GM23338 (cell line): ENCODE data around the gene TIMM10B. TPM values are rescaled to one million over a fixed set of nuclear protein-coding genes. Genes with fewer than 3 reads are reported as not detected.

Experiments
- ATAC-seq: fragments of 200-7000 bp; cut with Tn5 transposase; 3 replicates; pipeline ENCODE4 v1.9.1; 2020
- DNase-seq: peaks from one replicate; pipeline ENCODE4 v3.0.0-alpha.2; 2015; ENCODE audit warnings: low spot score
- H2AFZ ChIP-seq: fragments of 200-600 bp; sonication (generic); 2 replicates; pipeline ENCODE4 v1.8.0; 2016; ENCODE audit warnings: antibody characterized with exemption, mild to moderate bottlenecking, moderate library complexity
- H3F3A ChIP-seq: fragments of 200-600 bp; sonication (generic); replicated peaks from 2 replicates; pipeline ENCODE4 v1.8.0; 2017; ENCODE audit warnings: antibody characterized with exemption, mixed run types, low read depth
- H3K27ac ChIP-seq: fragments of 200-600 bp; sonication (generic); 2 replicates; pipeline ENCODE4 v1.6.1; 2016; ENCODE audit warnings: low read depth
- H3K27me3 ChIP-seq: fragments of 200-600 bp; sonication (generic); 2 replicates; pipeline ENCODE4 v1.8.0; 2016; ENCODE audit warnings: mild to moderate bottlenecking, mixed run types, moderate library complexity; ENCODE audit not compliant: insufficient read depth
- H3K36me3 ChIP-seq: fragments of 200-600 bp; sonication (generic); 2 replicates; pipeline ENCODE4 v1.8.0; 2016; ENCODE audit warnings: mild to moderate bottlenecking; ENCODE audit not compliant: insufficient read depth
- H3K4me1 ChIP-seq: fragments of 200-600 bp; sonication (generic); 2 replicates; pipeline ENCODE4 v1.8.0; 2016; ENCODE audit warnings: mild to moderate bottlenecking, moderate library complexity; ENCODE audit not compliant: insufficient read depth
- H3K4me2 ChIP-seq: fragments of 200-600 bp; sonication (generic); 2 replicates; pipeline ENCODE4 v1.7.1; 2017; ENCODE audit warnings: mixed run types
- H3K4me3 ChIP-seq: fragments of 200-600 bp; sonication (generic); 2 replicates; pipeline ENCODE4 v1.6.1; 2016; ENCODE audit warnings: mixed run types
- H3K79me2 ChIP-seq: fragments of 200-600 bp; sonication (generic); replicated peaks from 2 replicates; pipeline ENCODE4 v1.8.0; 2017; ENCODE audit warnings: mild to moderate bottlenecking; ENCODE audit not compliant: insufficient read depth
- H3K9me2 ChIP-seq: fragments of 200-600 bp; sonication (generic); 2 replicates; pipeline ENCODE4 v1.8.0; 2017; ENCODE audit not compliant: insufficient read depth
- H4K20me1 ChIP-seq: fragments of 200-600 bp; sonication (generic); replicated peaks from 2 replicates; pipeline ENCODE4 v1.8.0; 2017; ENCODE audit warnings: mild to moderate bottlenecking; ENCODE audit not compliant: insufficient read depth
- H3K27ac Mint-ChIP-seq: 2 replicates; pipeline ENCODE4 v1.8.0; 2020; ENCODE audit warnings: inconsistent platforms, mild to moderate bottlenecking, moderate library complexity, mixed read lengths
- H3K27me3 Mint-ChIP-seq: 3 replicates; pipeline ENCODE4 v1.8.0; 2022; ENCODE audit warnings: low read depth, mild to moderate bottlenecking, moderate library complexity, mixed read lengths, inconsistent platforms; ENCODE audit not compliant: insufficient read depth, poor library complexity
- H3K36me3 Mint-ChIP-seq: 3 replicates; pipeline ENCODE4 v1.8.0; 2021; ENCODE audit warnings: low read depth, mild to moderate bottlenecking, inconsistent platforms, moderate library complexity, mixed read lengths
- H3K4me1 Mint-ChIP-seq: 3 replicates; pipeline ENCODE4 v1.8.0; 2020; ENCODE audit warnings: mild to moderate bottlenecking, inconsistent platforms, mixed read lengths
- H3K4me3 Mint-ChIP-seq: 3 replicates; pipeline ENCODE4 v1.8.0; 2021; ENCODE audit warnings: moderate library complexity, mild to moderate bottlenecking, inconsistent platforms, mixed read lengths
- H3K9me3 Mint-ChIP-seq: 3 replicates; pipeline ENCODE4 v1.8.0; 2020; ENCODE audit warnings: moderate library complexity, mild to moderate bottlenecking, inconsistent platforms, mixed read lengths
- CREB1 ChIP-seq: fragments of 250-450 bp; sonication (Bioruptor Pico); IDR thresholded peaks from 2 replicates; pipeline ENCODE4 v1.5.0; 2020; ENCODE audit warnings: low read depth, mild to moderate bottlenecking, moderate library complexity
- EZH2 ChIP-seq: fragments of 200-600 bp; sonication (generic); IDR thresholded peaks from one replicate; pipeline ENCODE4 v1.8.0; 2017; ENCODE audit warnings: antibody characterized with exemption, mild to moderate bottlenecking, low read depth; ENCODE audit not compliant: unreplicated experiment
- EZH2phosphoT487 ChIP-seq: fragments of 200-600 bp; sonication (generic); IDR thresholded peaks from one replicate; pipeline ENCODE4 v1.8.1; 2018; ENCODE audit warnings: antibody characterized with exemption; ENCODE audit not compliant: unreplicated experiment
- JUNB ChIP-seq: IDR thresholded peaks from one replicate; pipeline ENCODE4 v1.6.1; 2016; ENCODE audit warnings: antibody characterized with exemption; ENCODE audit not compliant: unreplicated experiment
- NANOG ChIP-seq: IDR thresholded peaks from 2 replicates; pipeline ENCODE4 v1.6.1; 2016; ENCODE audit warnings: antibody characterized with exemption, borderline replicate concordance
- POLR2AphosphoS5 ChIP-seq: IDR thresholded peaks from 2 replicates; pipeline ENCODE4 v1.6.1; 2016; ENCODE audit warnings: antibody characterized with exemption, low read depth
- STAT1 ChIP-seq: IDR thresholded peaks from one replicate; pipeline ENCODE4 v1.6.1; 2016; ENCODE audit warnings: antibody characterized with exemption; ENCODE audit not compliant: unreplicated experiment
- ZNF114 ChIP-seq: fragments of 250-450 bp; sonication (Bioruptor Pico); IDR thresholded peaks from 2 replicates; pipeline ENCODE4 v1.5.0; 2020; ENCODE audit warnings: mild to moderate bottlenecking, moderate library complexity
- ZNF331 ChIP-seq: fragments of 250-450 bp; sonication (Bioruptor Pico); IDR thresholded peaks from 2 replicates; pipeline ENCODE4 v1.5.0; 2020; ENCODE audit warnings: low read depth, mild to moderate bottlenecking, moderate library complexity
- polyA plus RNA-seq: library from polyadenylated mRNA; unstranded; fragments of >200 nt; fragmentation: Nextera tagmentation; extraction: Ambion mirVana; gene quantifications from 2 replicates; pipeline ENCODE4 v1.2.1, GENCODE V29; 2016
- total RNA-seq: library from RNA; depleted of rRNA; stranded (reverse); fragments of >200 nt; shearing (Covaris generic); gene quantifications from 2 replicates; pipeline ENCODE4 v1.2.3, GENCODE V29; 2014
- TF ChIP-seq, protein P1 (sequence below): IDR thresholded peaks from 2 replicates; pipeline ENCODE4 v1.6.1; 2016; ENCODE audit warnings: antibody characterized with exemption
- TF ChIP-seq, protein P2 (sequence below): fragments of 250-450 bp; sonication (Bioruptor Pico); IDR thresholded peaks from 2 replicates; pipeline ENCODE4 v1.5.0; 2020; ENCODE audit warnings: mild to moderate bottlenecking, moderate library complexity
- TF ChIP-seq, protein P3 (sequence below): IDR thresholded peaks from one replicate; pipeline ENCODE4 v1.6.1; 2018; ENCODE audit warnings: antibody characterized with exemption; ENCODE audit not compliant: unreplicated experiment
- TF ChIP-seq, protein P4 (sequence below), 2 experiments: fragments of 200-600 bp in 1 of 2; sonication (generic) in 1 of 2; conservative IDR thresholded peaks; 2 replicates each; pipeline versions ENCODE4 v1.5.1 to v1.6.1; 2016 to 2017; ENCODE audit warnings: antibody characterized with exemption in 2 of 2, low read depth in 2 of 2, mild to moderate bottlenecking in 2 of 2, moderate library complexity in 1 of 2

The TIMM10B gene
- total and polyA plus RNA-seq, 2 experiments from 2014 or later = 30.8 to 54.2 TPM

DNA sequence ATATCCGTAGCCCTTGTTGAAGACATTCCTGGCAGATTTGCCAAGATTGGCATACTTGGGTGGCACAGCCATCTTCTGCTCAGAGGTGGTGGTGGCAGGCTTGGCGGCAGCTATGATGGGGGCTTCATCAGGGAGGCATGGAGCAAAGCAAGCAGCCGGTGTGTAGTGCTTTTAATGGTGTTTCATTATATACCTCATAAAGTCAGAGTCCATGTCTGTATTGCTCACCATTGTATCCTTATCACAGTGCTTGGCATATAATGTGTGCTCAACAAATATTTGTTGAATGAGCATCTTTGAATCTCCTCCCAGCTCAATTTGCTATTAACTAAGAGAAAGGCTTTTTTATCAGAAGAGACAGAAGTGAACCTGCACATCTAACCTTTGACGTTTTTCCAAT lies 8.0 kb downstream of the TIMM10B start:
- Histone ChIP-seq H3K4me2 (no peak overlapping the region), H3K79me2 (0 out of 2 replicates have a peak, but pooled peaks cover 4% of the 10 kb centered on the region), H3K36me3 (peaks cover 15% of the 10 kb centered on the region; the same call in 1 of the 2 replicates), H3K9me2 (no peaks in the 10 kb centered on the region), H3F3A (no peaks in the 10 kb centered on the region), H3K4me1 (no peaks in the 10 kb centered on the region), H3K27me3 (no peaks in the 10 kb centered on the region), H3K27ac (no peak overlapping the region), H2AFZ (no peak overlapping the region), H4K20me1 (peaks cover 6% of the 10 kb centered on the region; the same call in 1 of the 2 replicates), H3K4me3 (no peak overlapping the region)
- DNase-seq (no peak), ATAC-seq (no peak)
- peaks cover 2% of the 10 kb centered on the region for H3K27me3 Mint-ChIP-seq
- no peak overlapping the region for H3K4me3 Mint-ChIP-seq
- H3K4me1 Mint-ChIP-seq = no peaks in the 10 kb centered on the region
- H3K27ac Mint-ChIP-seq = no peak overlapping the region
- peaks cover 3% of the 10 kb centered on the region; the same call in 1 of the 3 replicates for H3K36me3 Mint-ChIP-seq
- TF ChIP-seq, protein P1, sequence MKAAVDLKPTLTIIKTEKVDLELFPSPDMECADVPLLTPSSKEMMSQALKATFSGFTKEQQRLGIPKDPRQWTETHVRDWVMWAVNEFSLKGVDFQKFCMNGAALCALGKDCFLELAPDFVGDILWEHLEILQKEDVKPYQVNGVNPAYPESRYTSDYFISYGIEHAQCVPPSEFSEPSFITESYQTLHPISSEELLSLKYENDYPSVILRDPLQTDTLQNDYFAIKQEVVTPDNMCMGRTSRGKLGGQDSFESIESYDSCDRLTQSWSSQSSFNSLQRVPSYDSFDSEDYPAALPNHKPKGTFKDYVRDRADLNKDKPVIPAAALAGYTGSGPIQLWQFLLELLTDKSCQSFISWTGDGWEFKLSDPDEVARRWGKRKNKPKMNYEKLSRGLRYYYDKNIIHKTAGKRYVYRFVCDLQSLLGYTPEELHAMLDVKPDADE = no peak
- TF ChIP-seq, protein P2, sequence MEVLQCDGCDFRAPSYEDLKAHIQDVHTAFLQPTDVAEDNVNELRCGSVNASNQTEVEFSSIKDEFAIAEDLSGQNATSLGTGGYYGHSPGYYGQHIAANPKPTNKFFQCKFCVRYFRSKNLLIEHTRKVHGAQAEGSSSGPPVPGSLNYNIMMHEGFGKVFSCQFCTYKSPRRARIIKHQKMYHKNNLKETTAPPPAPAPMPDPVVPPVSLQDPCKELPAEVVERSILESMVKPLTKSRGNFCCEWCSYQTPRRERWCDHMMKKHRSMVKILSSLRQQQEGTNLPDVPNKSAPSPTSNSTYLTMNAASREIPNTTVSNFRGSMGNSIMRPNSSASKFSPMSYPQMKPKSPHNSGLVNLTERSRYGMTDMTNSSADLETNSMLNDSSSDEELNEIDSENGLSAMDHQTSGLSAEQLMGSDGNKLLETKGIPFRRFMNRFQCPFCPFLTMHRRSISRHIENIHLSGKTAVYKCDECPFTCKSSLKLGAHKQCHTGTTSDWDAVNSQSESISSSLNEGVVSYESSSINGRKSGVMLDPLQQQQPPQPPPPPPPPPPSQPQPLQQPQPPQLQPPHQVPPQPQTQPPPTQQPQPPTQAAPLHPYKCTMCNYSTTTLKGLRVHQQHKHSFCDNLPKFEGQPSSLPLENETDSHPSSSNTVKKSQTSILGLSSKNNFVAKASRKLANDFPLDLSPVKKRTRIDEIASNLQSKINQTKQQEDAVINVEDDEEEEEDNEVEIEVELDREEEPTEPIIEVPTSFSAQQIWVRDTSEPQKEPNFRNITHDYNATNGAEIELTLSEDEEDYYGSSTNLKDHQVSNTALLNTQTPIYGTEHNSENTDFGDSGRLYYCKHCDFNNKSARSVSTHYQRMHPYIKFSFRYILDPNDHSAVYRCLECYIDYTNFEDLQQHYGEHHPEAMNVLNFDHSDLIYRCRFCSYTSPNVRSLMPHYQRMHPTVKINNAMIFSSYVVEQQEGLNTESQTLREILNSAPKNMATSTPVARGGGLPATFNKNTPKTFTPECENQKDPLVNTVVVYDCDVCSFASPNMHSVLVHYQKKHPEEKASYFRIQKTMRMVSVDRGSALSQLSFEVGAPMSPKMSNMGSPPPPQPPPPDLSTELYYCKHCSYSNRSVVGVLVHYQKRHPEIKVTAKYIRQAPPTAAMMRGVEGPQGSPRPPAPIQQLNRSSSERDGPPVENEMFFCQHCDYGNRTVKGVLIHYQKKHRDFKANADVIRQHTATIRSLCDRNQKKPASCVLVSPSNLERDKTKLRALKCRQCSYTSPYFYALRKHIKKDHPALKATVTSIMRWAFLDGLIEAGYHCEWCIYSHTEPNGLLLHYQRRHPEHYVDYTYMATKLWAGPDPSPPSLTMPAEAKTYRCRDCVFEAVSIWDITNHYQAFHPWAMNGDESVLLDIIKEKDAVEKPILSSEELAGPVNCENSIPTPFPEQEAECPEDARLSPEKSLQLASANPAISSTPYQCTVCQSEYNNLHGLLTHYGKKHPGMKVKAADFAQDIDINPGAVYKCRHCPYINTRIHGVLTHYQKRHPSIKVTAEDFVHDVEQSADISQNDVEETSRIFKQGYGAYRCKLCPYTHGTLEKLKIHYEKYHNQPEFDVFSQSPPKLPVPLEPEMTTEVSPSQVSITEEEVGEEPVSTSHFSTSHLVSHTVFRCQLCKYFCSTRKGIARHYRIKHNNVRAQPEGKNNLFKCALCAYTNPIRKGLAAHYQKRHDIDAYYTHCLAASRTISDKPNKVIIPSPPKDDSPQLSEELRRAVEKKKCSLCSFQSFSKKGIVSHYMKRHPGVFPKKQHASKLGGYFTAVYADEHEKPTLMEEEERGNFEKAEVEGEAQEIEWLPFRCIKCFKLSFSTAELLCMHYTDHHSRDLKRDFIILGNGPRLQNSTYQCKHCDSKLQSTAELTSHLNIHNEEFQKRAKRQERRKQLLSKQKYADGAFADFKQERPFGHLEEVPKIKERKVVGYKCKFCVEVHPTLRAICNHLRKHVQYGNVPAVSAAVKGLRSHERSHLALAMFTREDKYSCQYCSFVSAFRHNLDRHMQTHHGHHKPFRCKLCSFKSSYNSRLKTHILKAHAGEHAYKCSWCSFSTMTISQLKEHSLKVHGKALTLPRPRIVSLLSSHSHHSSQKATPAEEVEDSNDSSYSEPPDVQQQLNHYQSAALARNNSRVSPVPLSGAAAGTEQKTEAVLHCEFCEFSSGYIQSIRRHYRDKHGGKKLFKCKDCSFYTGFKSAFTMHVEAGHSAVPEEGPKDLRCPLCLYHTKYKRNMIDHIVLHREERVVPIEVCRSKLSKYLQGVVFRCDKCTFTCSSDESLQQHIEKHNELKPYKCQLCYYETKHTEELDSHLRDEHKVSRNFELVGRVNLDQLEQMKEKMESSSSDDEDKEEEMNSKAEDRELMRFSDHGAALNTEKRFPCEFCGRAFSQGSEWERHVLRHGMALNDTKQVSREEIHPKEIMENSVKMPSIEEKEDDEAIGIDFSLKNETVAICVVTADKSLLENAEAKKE = no peak
- TF ChIP-seq ZNF331 (CRISPR knock-in tag) (no peak), EZH2phosphoT487 (no peak), CREB1 (CRISPR knock-in tag) (no peak), ZNF114 (CRISPR knock-in tag) (no peak), POLR2AphosphoS5 (no peak), EZH2 (no peak), STAT1 (no peak), JUNB (no peak), NANOG (no peak)
- TF ChIP-seq, protein P3, sequence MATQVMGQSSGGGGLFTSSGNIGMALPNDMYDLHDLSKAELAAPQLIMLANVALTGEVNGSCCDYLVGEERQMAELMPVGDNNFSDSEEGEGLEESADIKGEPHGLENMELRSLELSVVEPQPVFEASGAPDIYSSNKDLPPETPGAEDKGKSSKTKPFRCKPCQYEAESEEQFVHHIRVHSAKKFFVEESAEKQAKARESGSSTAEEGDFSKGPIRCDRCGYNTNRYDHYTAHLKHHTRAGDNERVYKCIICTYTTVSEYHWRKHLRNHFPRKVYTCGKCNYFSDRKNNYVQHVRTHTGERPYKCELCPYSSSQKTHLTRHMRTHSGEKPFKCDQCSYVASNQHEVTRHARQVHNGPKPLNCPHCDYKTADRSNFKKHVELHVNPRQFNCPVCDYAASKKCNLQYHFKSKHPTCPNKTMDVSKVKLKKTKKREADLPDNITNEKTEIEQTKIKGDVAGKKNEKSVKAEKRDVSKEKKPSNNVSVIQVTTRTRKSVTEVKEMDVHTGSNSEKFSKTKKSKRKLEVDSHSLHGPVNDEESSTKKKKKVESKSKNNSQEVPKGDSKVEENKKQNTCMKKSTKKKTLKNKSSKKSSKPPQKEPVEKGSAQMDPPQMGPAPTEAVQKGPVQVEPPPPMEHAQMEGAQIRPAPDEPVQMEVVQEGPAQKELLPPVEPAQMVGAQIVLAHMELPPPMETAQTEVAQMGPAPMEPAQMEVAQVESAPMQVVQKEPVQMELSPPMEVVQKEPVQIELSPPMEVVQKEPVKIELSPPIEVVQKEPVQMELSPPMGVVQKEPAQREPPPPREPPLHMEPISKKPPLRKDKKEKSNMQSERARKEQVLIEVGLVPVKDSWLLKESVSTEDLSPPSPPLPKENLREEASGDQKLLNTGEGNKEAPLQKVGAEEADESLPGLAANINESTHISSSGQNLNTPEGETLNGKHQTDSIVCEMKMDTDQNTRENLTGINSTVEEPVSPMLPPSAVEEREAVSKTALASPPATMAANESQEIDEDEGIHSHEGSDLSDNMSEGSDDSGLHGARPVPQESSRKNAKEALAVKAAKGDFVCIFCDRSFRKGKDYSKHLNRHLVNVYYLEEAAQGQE = no peak
- TF ChIP-seq, protein P4, sequence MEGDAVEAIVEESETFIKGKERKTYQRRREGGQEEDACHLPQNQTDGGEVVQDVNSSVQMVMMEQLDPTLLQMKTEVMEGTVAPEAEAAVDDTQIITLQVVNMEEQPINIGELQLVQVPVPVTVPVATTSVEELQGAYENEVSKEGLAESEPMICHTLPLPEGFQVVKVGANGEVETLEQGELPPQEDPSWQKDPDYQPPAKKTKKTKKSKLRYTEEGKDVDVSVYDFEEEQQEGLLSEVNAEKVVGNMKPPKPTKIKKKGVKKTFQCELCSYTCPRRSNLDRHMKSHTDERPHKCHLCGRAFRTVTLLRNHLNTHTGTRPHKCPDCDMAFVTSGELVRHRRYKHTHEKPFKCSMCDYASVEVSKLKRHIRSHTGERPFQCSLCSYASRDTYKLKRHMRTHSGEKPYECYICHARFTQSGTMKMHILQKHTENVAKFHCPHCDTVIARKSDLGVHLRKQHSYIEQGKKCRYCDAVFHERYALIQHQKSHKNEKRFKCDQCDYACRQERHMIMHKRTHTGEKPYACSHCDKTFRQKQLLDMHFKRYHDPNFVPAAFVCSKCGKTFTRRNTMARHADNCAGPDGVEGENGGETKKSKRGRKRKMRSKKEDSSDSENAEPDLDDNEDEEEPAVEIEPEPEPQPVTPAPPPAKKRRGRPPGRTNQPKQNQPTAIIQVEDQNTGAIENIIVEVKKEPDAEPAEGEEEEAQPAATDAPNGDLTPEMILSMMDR (conservative IDR thresholded peaks at IDR 0.05; ENCODE audit: low read depth in 2 of 2) = no peak
- no peaks in the 10 kb centered on the region; the same call in 2 of the 3 replicates for H3K9me3 Mint-ChIP-seq
